Mesothelial cell of epicardium (in vitro differentiated cells): ENCODE measurements around the gene SLC35D2. TPM values are rescaled to one million over a fixed set of nuclear protein-coding genes. Genes with fewer than 3 reads are reported as not detected.
A peak's percentile ranks its signal among the peaks of the same experiment; 100 is the strongest.
"Not testable (repeated sequence)": the region's sequence is repeated elsewhere in the genome, so short reads cannot be mapped to it uniquely, and the experiment has no call there.

Source experiments
- DNase-seq, 2 experiments: peaks; one replicate each; pipeline ENCODE4 v3.0.0; 2021; ENCODE audit warnings: low spot score in 2 of 2; ENCODE audit not compliant: unreplicated experiment in 2 of 2
- H3K27ac Mint-ChIP-seq: 2 replicates; pipeline ENCODE4 v1.8.0; 2021; ENCODE audit warnings: mixed read lengths
- H3K27me3 Mint-ChIP-seq: 2 replicates; pipeline ENCODE4 v1.8.0; 2021; ENCODE audit warnings: low read depth, mixed read lengths
- H3K36me3 Mint-ChIP-seq: 2 replicates; pipeline ENCODE4 v1.8.0; 2021; ENCODE audit warnings: mixed read lengths
- H3K4me1 Mint-ChIP-seq: 2 replicates; pipeline ENCODE4 v1.8.0; 2021; ENCODE audit warnings: mixed read lengths
- H3K4me3 Mint-ChIP-seq: 2 replicates; pipeline ENCODE4 v1.8.0; 2021; ENCODE audit warnings: mild to moderate bottlenecking, moderate library complexity, mixed read lengths
- H3K9me3 Mint-ChIP-seq: 2 replicates; pipeline ENCODE4 v1.8.0; 2021; ENCODE audit warnings: mixed read lengths
- CTCF ChIP-seq: fragments of 200-600 bp; sonication (generic); IDR thresholded peaks from one replicate; pipeline ENCODE4 v1.5.0; 2021; ENCODE audit warnings: antibody characterized with exemption; ENCODE audit not compliant: unreplicated experiment
- total RNA-seq: library from RNA; stranded (reverse); gene quantifications from 3 replicates; pipeline ENCODE4 v1.2.1, GENCODE V29; 2021

Gene SLC35D2
- total RNA-seq, 1 donor from 2014 or later = 22.2 TPM

GRCh38 chr9:96321515-96321914 lies 62.0 kb downstream of the SLC35D2 start:
- Mint-ChIP-seq H3K36me3 (peaks cover 4% of the 10 kb centered on the region), H3K4me3 (no peak overlapping the region), H3K27ac (no peak overlapping the region), H3K9me3 (no peaks in the 10 kb centered on the region), H3K4me1 (peaks cover 3% of the 10 kb centered on the region), H3K27me3 (no peaks in the 10 kb centered on the region)
- TF ChIP-seq CTCF = no peak
- no peak for DNase-seq

- Mint-ChIP-seq H3K4me1 (peaks cover 3% of the 10 kb centered on the region), H3K4me3 (no peak overlapping the region), H3K27ac (no peak overlapping the region), H3K36me3 (peaks cover 4% of the 10 kb centered on the region), H3K9me3 (no peaks in the 10 kb centered on the region), H3K27me3 (no peaks in the 10 kb centered on the region)
- no peak for TF ChIP-seq CTCF
- no peak for DNase-seq
Measured at GRCh38 chr9:96320749-96321280, 62.7 kb downstream of the SLC35D2 start.

GRCh38 chr9:96318921-96319565 lies 64.5 kb downstream of the SLC35D2 start:
- Mint-ChIP-seq H3K4me3 (no peak overlapping the region), H3K4me1 (peaks cover 3% of the 10 kb centered on the region), H3K9me3 (peaks cover 3% of the 10 kb centered on the region), H3K36me3 (peaks cover 6% of the 10 kb centered on the region), H3K27me3 (no peaks in the 10 kb centered on the region), H3K27ac (no peak overlapping the region)
- no peak for TF ChIP-seq CTCF
- DNase-seq = no peak

- Mint-ChIP-seq H3K36me3 (peaks cover 16% of the 10 kb centered on the region), H3K27me3 (no peaks in the 10 kb centered on the region), H3K9me3 (peaks cover 15% of the 10 kb centered on the region), H3K4me1 (peaks cover 3% of the 10 kb centered on the region), H3K4me3 (no peak overlapping the region), H3K27ac (no peak overlapping the region)
- TF ChIP-seq CTCF = peak; percentile 77
- peak; percentile 31 to 76 for DNase-seq
Measured at GRCh38 chr9:96317335-96317980, 66.1 kb downstream of the SLC35D2 start.

GRCh38 chr9:96309850-96310249 lies 73.7 kb downstream of the SLC35D2 start:
- DNase-seq = no peak
- TF ChIP-seq CTCF = no peak
- Mint-ChIP-seq H3K4me3 (no peak overlapping the region), H3K36me3 (peaks cover 21% of the 10 kb centered on the region), H3K9me3 (peaks cover 29% of the 10 kb centered on the region), H3K4me1 (peaks cover 4% of the 10 kb centered on the region), H3K27me3 (no peaks in the 10 kb centered on the region), H3K27ac (no peak overlapping the region)

- not testable (repeated sequence) for H3K9me3 Mint-ChIP-seq, H3K27ac Mint-ChIP-seq, H3K4me3 Mint-ChIP-seq, DNase-seq, H3K27me3 Mint-ChIP-seq, H3K4me1 Mint-ChIP-seq, H3K36me3 Mint-ChIP-seq
Measured at GRCh38 chr9:96306958-96307357, 76.6 kb downstream of the SLC35D2 start.
